Renal cortex interstitium (tissue), 11 donors: Measurements from ENCODE around the gene CPA2. TPM values are rescaled to one million over a fixed set of nuclear protein-coding genes. Genes with fewer than 3 reads are reported as not detected.

ENCODE experiments used
- DNase-seq, 11 donors: peaks; one replicate each; pipeline ENCODE4 v3.0.0-alpha.2; 2013; ENCODE audit warnings: low read depth in 9 of 11, low spot score in 4 of 11; ENCODE audit errors: extremely low read depth in 1 of 11
- polyA plus RNA-seq, 3 donors: library from polyadenylated mRNA; unstranded; fragments of 120-200 nt; gene quantifications; one replicate each; pipeline ENCODE4 v1.2.1, GENCODE V29; 2013; ENCODE audit not compliant: insufficient read length in 3 of 3

CPA2 gene
- polyA plus RNA-seq, 3 donors: 0.28 to 0.52 (median 0.39) TPM

GRCh38 chr7:130338233-130338632, 71.6 kb downstream of the CPA2 start:
- DNase-seq: no peak

Other genes starting within 250 kb of the CPA2 start
- gene ZC3HC1, start 215.5 kb upstream of the CPA2 start, polyA plus RNA-seq: 10 to 100 TPM; 30.9 to 35.6 (median 32.0) TPM
- gene KLHDC10, start 196.3 kb upstream of the CPA2 start, polyA plus RNA-seq: 10 to 100 TPM; 44.3 to 56.7 (median 53.2) TPM
- gene TMEM209, start 61.5 kb upstream of the CPA2 start, polyA plus RNA-seq: 10 to 100 TPM; 24.5 to 32.1 (median 29.5) TPM
- gene SSMEM1, start 59.0 kb upstream of the CPA2 start, polyA plus RNA-seq: not detected
- gene CPA4, start 26.3 kb downstream of the CPA2 start, polyA plus RNA-seq: under 1 TPM; 0.14 to 0.71 (median 0.27) TPM
- gene CPA5, start 78.0 kb downstream of the CPA2 start, polyA plus RNA-seq: under 1 TPM; 0.23 to 0.36 (median 0.29) TPM
- gene CPA1, start 113.6 kb downstream of the CPA2 start, polyA plus RNA-seq: 1 to 10 TPM; 2.1 to 2.6 (median 2.5) TPM
- gene CEP41, start 174.2 kb downstream of the CPA2 start, polyA plus RNA-seq: 10 to 100 TPM; 28.2 to 29.6 (median 29.4) TPM
- gene MEST, start 225.2 kb downstream of the CPA2 start, polyA plus RNA-seq: 100 to 1,000 TPM; 647 to 785 (median 777) TPM